TTC549 (cell line): ENCODE measurements around the gene WDR7.

Experiments used
- FAIRE-seq: peaks from 2 replicates; lab custom pipeline; 2012; peaks lifted over from hg19 to GRCh38; lab: Jason Lieb, UNC

Gene WDR7

GRCh38 chr18:56723706-56724105, 72.5 kb downstream of the WDR7 start:
- FAIRE-seq = no peak

DNA sequence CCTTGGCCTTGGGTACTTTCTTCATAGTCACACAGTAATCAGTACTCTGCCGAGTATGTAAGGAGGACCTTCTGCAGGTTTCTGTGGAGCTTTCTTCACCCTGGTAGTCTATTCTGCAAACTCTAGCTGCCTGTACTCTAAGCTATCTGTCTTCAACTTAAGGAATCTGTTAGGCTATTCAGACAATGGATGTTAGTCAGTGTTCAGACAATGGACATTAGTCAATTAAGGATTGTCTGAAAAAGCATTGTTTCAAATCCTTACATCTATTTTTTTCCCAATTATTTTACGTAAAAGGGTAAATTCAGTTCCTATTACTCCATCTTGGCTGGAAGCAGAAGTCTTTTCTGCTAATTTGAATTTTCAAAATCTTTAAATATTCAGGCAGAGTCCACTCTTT, 75.7 kb downstream of the WDR7 start:
- no peak for FAIRE-seq

- FAIRE-seq = no peak
These were observed 76.2 kb downstream of the WDR7 start for GRCh38 chr18:56727399-56727798.

GRCh38 chr18:56728741-56729140, 77.6 kb downstream of the WDR7 start:
- no peak for FAIRE-seq

- no peak for FAIRE-seq
These were observed 87.0 kb downstream of the WDR7 start for GRCh38 chr18:56738184-56738583.

DNA sequence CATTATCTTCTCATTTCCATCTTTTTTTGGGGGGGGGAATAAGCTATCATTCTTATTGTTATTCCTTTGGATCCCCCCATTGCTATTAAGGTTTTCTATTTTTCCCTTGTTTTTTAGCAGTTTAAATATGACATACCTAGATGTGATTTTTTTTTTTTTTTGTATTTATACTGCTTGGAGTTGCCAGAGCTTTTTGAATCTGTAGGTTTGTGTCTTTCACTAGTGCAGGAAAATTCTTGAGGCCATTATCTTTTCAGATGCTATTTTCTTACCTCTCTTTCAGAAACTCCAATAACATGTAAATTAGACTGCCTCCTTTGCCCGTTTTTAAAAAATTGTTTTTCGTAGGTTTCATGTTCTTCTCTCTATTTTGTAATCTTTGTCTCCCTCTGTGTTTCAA, 88.6 kb downstream of the WDR7 start:
- no peak for FAIRE-seq

DNA sequence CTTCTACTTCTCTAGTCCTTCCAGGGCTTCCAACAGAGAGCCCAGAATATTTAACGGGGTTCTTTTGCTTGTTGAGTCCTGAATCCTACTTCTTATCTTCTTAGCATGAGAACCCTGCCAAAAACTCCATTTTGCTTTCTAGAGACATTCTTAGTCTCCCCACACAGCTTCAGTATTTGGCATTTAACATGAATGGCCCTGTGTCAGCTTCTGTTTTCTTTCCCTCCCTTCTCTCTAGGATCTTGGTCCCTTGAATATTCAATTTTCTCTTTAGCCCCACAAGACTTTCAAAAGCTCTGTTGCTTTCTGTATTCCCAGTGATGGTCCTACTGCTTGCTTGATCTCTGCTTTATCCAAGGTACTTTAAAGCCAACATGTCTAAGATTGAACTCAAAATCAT, 89.5 kb downstream of the WDR7 start:
- FAIRE-seq = no peak

GRCh38 chr18:56741685-56742084, 90.5 kb downstream of the WDR7 start:
- FAIRE-seq = no peak

GRCh38 chr18:56743115-56743514, 92.0 kb downstream of the WDR7 start:
- FAIRE-seq = no peak

DNA sequence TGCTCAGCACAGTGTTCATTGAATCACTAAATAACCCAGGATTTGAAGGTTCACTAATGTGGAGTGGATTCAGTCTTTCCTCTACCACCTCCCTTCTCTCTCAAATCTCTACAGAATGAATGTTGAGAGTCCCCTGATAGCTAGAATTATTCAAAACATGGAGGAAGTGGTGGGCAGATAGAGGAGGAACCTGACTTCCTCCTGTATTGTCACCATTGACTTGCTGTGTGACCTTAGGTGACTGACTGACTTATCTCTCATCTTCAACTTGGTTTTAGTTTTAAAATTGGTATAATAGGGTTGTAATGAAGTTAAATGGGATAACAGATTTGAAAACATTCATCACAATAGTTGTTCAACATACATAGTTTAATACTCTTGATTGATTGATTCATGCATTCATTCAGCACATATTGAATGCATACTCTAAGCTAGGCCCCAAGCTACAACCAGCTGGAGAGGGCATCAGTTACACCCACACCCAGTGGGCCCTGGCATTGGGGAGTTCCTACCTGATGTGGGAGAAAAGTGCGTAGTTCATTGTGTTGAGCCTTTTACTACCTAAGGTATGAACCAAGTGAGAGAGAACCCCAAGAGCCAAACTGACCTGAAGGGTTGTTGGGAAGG, 96.0 kb downstream of the WDR7 start:
- no peak for FAIRE-seq

- no peak for FAIRE-seq
These were observed 96.7 kb downstream of the WDR7 start for GRCh38 chr18:56747857-56748256.

DNA sequence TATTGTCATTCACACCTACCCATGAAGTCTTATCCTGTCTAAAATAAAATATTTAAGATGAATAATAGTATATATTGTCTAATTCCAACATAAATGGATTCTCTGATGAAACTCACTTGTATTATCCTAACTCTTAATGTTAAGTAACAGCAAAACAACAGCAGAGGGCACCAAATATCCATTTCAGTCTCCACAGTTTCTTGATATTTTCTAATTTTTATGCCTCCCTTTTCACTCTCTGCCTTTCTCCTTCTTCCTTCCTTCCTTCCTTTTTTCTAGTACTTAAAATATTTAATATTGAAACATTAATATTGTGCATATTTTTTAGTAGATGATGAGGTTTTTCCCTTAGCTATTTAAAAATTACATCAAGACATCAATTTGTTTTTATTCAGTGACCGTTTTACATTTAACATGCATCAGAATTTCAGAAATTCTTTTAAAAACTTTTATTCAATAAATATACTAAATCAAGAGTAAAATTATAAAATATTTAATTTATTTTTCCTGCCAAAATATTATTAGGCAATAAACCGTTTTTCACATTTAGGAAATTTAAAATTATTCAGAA, 97.6 kb downstream of the WDR7 start:
- FAIRE-seq = peak; percentile 94

DNA sequence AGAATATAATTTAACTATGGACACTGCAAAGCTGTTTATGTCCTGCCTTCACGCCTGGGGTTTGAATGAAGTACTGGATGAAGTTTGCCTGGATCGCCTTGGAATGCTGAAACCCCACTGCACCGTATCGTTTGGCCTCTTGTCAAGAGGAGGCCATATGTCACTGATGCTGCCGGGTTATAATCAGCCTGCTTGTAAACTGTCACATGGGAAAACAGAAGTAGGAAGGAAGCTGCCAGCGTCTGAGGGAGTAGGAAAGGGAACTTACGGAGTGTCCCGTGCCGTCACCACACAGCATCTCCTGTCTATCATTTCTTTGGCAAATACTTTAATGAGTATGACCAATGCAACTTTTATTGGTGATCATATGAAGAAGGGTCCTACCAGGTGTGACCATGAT, 105.8 kb downstream of the WDR7 start:
- no peak for FAIRE-seq

- FAIRE-seq = no peak
These were observed 118.9 kb downstream of the WDR7 start for GRCh38 chr18:56770097-56770496.

GRCh38 chr18:56770873-56771272, 119.7 kb downstream of the WDR7 start:
- FAIRE-seq = no peak

DNA sequence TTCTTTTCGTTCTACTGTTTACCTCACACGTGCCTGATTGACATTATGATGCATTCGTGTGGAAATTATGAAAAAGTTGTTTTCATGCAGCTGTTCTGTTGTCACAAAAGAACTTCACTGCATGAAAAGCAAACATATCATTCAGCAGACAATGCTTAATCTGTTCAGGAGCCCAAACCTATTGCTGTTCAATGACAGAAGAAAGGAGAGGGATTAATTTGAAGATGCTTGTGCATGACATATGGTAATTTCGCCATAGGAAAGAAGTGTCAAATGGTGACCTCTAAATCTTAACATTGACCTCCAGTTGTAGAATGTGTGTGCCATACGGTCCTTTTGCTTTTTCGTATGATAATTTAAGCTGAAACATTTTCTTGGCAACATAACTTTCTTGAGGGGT, 124.5 kb downstream of the WDR7 start:
- no peak for FAIRE-seq

GRCh38 chr18:56787390-56787789, 136.2 kb downstream of the WDR7 start:
- no peak for FAIRE-seq

- peak; percentile 48 for FAIRE-seq
These were observed 138.1 kb downstream of the WDR7 start for GRCh38 chr18:56789004-56789888.

GRCh38 chr18:56789889-56790180, 138.7 kb downstream of the WDR7 start:
- FAIRE-seq = no peak

GRCh38 chr18:56795381-56795780, 144.2 kb downstream of the WDR7 start:
- FAIRE-seq = no peak

- FAIRE-seq = no peak
These were observed 148.6 kb downstream of the WDR7 start for GRCh38 chr18:56799756-56800155.

DNA sequence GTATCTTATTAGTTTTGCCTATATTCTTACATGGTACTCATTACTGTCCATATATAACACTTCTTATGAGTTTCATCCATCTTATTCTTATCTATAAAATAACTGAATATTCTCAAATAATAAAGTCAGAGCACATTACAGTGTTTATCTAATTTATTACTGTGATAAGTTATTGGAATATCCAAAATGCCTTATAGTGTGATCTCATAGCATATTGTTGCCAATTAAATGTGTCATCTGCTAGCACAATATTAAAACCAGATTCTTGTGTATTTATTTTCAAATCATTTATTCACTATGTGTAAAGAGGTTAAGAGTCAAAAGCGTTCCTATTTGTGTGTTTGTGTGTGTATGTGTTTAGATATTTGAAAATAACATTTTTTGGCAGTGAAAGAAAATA, 151.9 kb downstream of the WDR7 start:
- no peak for FAIRE-seq

DNA sequence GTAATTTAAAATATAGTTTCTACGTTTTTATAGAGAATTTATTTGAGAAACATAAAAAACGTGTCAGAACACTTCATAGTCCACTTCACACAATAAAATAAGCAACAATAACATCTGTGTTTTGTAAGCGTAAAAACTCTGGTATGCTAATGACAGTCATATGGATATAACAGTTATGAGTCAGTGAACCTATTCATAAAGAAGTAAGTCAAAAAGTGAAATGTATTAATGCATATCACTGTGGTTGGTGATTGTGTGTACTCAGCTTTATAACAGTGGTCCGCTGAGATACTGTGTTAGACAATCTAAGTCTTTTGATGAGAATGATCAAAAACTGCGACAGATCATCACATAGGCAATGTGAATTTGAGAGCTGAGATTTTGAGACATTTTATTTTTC, 153.2 kb downstream of the WDR7 start:
- no peak for FAIRE-seq

GRCh38 chr18:56807901-56808300, 156.7 kb downstream of the WDR7 start:
- FAIRE-seq = no peak
